Adrenal gland (tissue), 12 donors: ENCODE data around the gene ZNF792. TPM values are rescaled to one million over a fixed set of nuclear protein-coding genes. Genes with fewer than 3 reads are reported as not detected.
A peak's percentile ranks its signal among the peaks of the same experiment; 100 is the strongest.

Source experiments
- DNase-seq, 7 donors: peaks; one replicate each; pipeline ENCODE4 v3.0.0-alpha.2; 2019 to 2020
- H3K27ac ChIP-seq, 5 donors: fragments of 200-600 bp; sonication (generic) in 4 of 5; 1 replicate in 3 of 5; 2 replicates in 2 of 5; pipeline versions ENCODE4 v1.5.1 to v1.8.0; 2016 to 2020; ENCODE audit warnings: mild to moderate bottlenecking in 1 of 5
- H3K27me3 ChIP-seq: fragments of 200-600 bp; 2 replicates; pipeline ENCODE4 v1.8.0; 2021
- H3K36me3 ChIP-seq, 2 donors: fragments of 200-600 bp; replicated peaks in 1 of 2; 1 replicate in 1 of 2; 2 replicates in 1 of 2; pipeline versions ENCODE4 v1.5.1 to v1.8.0; 2018 to 2022
- H3K4me1 ChIP-seq, 2 donors: fragments of 200-600 bp; replicated peaks in 1 of 2; 1 replicate in 1 of 2; 2 replicates in 1 of 2; pipeline versions ENCODE4 v1.5.1 to v1.8.0; 2018 to 2021
- H3K4me3 ChIP-seq, 4 donors: fragments of 200-600 bp; sonication (generic) in 3 of 4; one replicate each; pipeline ENCODE4 v1.5.1; 2016 to 2018
- H3K9me3 ChIP-seq, 3 donors: fragments of 200-600 bp; sonication (generic) in 1 of 3; replicated peaks in 1 of 3; 1 replicate in 2 of 3; 2 replicates in 1 of 3; pipeline versions ENCODE4 v1.5.1 to v1.8.0; 2016 to 2021
- CTCF ChIP-seq, 6 experiments: fragments of 450-650 bp in 4 of 6; fragments of 200-600 bp in 2 of 6; sonication (generic) in 1 of 6; IDR thresholded peaks; 1 replicate in 5 of 6; 2 replicates in 1 of 6; pipeline versions ENCODE4 v1.5.1 to v1.8.0; 2016 to 2021; ENCODE audit warnings: antibody characterized with exemption in 6 of 6, mild to moderate bottlenecking in 2 of 6, moderate library complexity in 1 of 6
- POLR2A ChIP-seq, 2 donors: fragments of 450-650 bp; IDR thresholded peaks; one replicate each; pipeline ENCODE4 v1.6.1; 2017; ENCODE audit warnings: antibody characterized with exemption in 2 of 2, mild to moderate bottlenecking in 2 of 2, moderate library complexity in 1 of 2
- WGBS, 4 donors: extraction: QIAGEN DNeasy Blood & Tissue Kit in 2 of 4; methylation state at CpG; one replicate each; pipeline versions ENCODE4 v1.1.5 to v1.1.7; 2013 to 2017; 5-methylcytosine and 5-hydroxymethylcytosine counted together
- intact Hi-C, 2 donors: fragments of 100-400 bp; cut with DNase I; formaldehyde crosslinking; loops; one replicate each; pipeline versions ENCODE4 v1.14.1 to v1.15.0; 2022 to 2023
- polyA plus RNA-seq, 3 donors: library from polyadenylated mRNA; stranded (reverse); fragments of 200-250 nt in 2 of 3; fragments of 350-450 nt in 1 of 3; fragmentation: Illumina TruSeq in 1 of 3; extraction: RNeasy Lipid Tissue Mini Kit (QIAGEN cat#74804) in 1 of 3; gene quantifications; one replicate each; pipeline ENCODE4 v1.2.3, GENCODE V29; 2013 to 2014
- total RNA-seq, 9 donors: library from RNA; depleted of rRNA in 4 of 9; stranded (reverse); fragments of >200 nt in 4 of 9; fragments of 120-200 nt in 1 of 9; fragmentation: NEBNext Ultra II Directional in 1 of 9; extraction: Animal tissue kit (Norgen Biotek cat#: 25700) in 1 of 9; gene quantifications; one replicate each; pipeline versions ENCODE4 v1.1.0 to v1.2.4, GENCODE V29; 2013 to 2023
- donor health status: healthy with polysubstance abuse.
- donor health status: Bipolar disorder and iron deficiency.
- donor health status: DM: yes; HTN: yes; CAD: no.
- donor health status: DM: no; HTN: no; CAD: no.
- donor health status: DM: no; HTN: no; CAD: no.
- donor health status: DM: yes; HTN: yes; CAD: no.

ZNF792 gene
- total and polyA plus RNA-seq, 12 donors = 0.61 to 8.4 (median 6.5) TPM

- no peak for TF ChIP-seq POLR2A (IDR thresholded peaks at IDR 0.05)
- TF ChIP-seq CTCF (IDR thresholded peaks at IDR 0.05) = no peak
- H3K9me3 ChIP-seq = no peaks in the 10 kb centered on the region
- peaks cover 0 to 5% of the 10 kb centered on the region in 2 donors for H3K4me1 ChIP-seq
- intact Hi-C loops = no loop called here
- no peaks in the 10 kb centered on the region for H3K36me3 ChIP-seq
- 27 to 34% (median 30%) methylated on average over 6 to 7 of the region's 7 CpGs for WGBS, 4 donors
- H3K27ac ChIP-seq = peak overlapping the region in 1 of 5 donors; percentile 67
- H3K27me3 ChIP-seq = no peaks in the 10 kb centered on the region
- H3K4me3 ChIP-seq = no peak overlapping the region
- peak in 5 of 7 donors; percentile 53 to 82 (median 71) for DNase-seq
Observed at GRCh38 chr19:34985249-34986022, 21.4 kb upstream of the ZNF792 start.

- Histone ChIP-seq H3K4me3 (no peak overlapping the region), H3K4me1 (peaks cover 0 to 5% of the 10 kb centered on the region in 2 donors), H3K27me3 (no peaks in the 10 kb centered on the region), H3K36me3 (no peaks in the 10 kb centered on the region), H3K27ac (no peak overlapping the region), H3K9me3 (no peaks in the 10 kb centered on the region)
- DNase-seq = no peak
- no peak for TF ChIP-seq CTCF (IDR thresholded peaks at IDR 0.05)
- no peak for TF ChIP-seq POLR2A (IDR thresholded peaks at IDR 0.05)
- 87 to 97% (median 93%) methylated on average over 3 of the region's 3 CpGs for WGBS, 4 donors
- intact Hi-C loops = no loop called here
Observed at GRCh38 chr19:34984287-34984686, 20.3 kb upstream of the ZNF792 start.

DNA sequence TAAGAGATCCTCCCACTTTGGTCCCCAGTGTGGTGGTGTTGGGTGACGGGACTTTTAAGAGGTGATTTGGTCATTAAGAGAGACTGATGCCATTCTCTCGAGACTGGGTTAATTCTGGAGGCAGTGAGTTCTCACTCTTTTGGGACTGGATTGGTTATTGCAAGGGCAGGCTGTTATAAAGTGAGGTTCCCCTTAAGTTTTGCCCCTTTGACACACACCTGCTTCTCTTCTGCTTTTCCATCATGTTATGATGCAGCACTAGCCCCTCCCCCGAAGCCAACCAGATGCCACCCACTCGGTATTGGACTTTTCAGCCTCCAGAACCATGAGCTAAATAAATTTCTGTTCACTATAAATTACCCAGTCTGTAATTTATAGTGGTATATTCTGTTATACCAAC, 19.8 kb upstream of the ZNF792 start:
- Histone ChIP-seq H3K4me1 (peaks cover 0 to 5% of the 10 kb centered on the region in 2 donors), H3K27ac (no peak overlapping the region), H3K9me3 (no peaks in the 10 kb centered on the region), H3K4me3 (no peak overlapping the region), H3K27me3 (no peaks in the 10 kb centered on the region), H3K36me3 (no peaks in the 10 kb centered on the region)
- TF ChIP-seq POLR2A (IDR thresholded peaks at IDR 0.05) (no peak), CTCF (IDR thresholded peaks at IDR 0.05) (no peak)
- WGBS, 4 donors = 72 to 92% (median 87%) methylated on average over 4 of the region's 4 CpGs
- intact Hi-C loops = no loop called here
- DNase-seq = no peak

DNA sequence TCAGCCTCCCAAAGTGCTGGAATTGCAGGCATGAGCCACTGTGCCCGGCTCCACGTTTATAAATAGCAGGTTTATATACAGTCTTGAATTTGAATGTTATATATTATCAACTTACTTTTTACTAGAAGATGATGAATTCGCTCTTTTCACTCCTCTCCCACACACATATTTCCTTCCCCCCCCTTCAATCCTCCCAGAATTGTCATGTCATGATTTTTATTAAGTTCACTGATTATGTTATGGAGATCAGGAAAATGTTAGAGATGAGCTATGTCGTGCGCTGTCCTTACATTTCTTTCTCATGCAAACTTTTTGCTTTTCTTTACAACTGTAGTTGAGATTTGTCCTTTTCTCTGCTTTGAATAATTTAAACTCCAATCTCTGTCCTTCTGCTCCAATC, 18.2 kb upstream of the ZNF792 start:
- peaks cover 0 to 5% of the 10 kb centered on the region in 2 donors for H3K4me1 ChIP-seq
- H3K27me3 ChIP-seq = no peaks in the 10 kb centered on the region
- WGBS, 4 donors = 64 to 79% (median 75%) methylated on average over 5 of the region's 5 CpGs
- no peak overlapping the region for H3K27ac ChIP-seq
- no peak for TF ChIP-seq POLR2A (IDR thresholded peaks at IDR 0.05)
- intact Hi-C loops = no loop called here
- no peaks in the 10 kb centered on the region for H3K9me3 ChIP-seq
- H3K36me3 ChIP-seq = no peaks in the 10 kb centered on the region
- H3K4me3 ChIP-seq = no peak overlapping the region
- DNase-seq = no peak
